OCI-LY3 (cell line): ENCODE data around the gene P4HTM.
A peak's percentile ranks its signal among the peaks of the same experiment; 100 is the strongest.

ENCODE experiments used
- H2AFZ ChIP-seq: fragments of 200-600, 300-600 bp; shearing (Covaris generic); 2 replicates; pipeline ENCODE4 v1.6.0; 2014; ENCODE audit warnings: antibody characterized with exemption, low read depth, low read length
- H3K27ac ChIP-seq: fragments of 200-600, 300-600 bp; sonication (generic); 2 replicates; pipeline ENCODE4 v1.5.1; 2014; ENCODE audit warnings: mild to moderate bottlenecking, low read length, moderate library complexity, mixed read lengths
- H3K27me3 ChIP-seq: fragments of 200-600, 300-600 bp; sonication (generic); 2 replicates; pipeline ENCODE4 v1.6.1; 2014; ENCODE audit warnings: low read depth, low read length, mixed read lengths
- H3K36me3 ChIP-seq: fragments of 200-600, 300-600 bp; sonication (generic); replicated peaks from 2 replicates; pipeline ENCODE3; 2014; ENCODE audit warnings: low read depth, low read length, mixed read lengths
- H3K4me1 ChIP-seq: fragments of 300-600, 200-600 bp; sonication (generic); 2 replicates; pipeline ENCODE4 v1.6.1; 2014; ENCODE audit warnings: low read length, mixed read lengths
- H3K4me2 ChIP-seq: fragments of 200-600, 300-600 bp; sonication (generic); 2 replicates; pipeline ENCODE4 v1.6.1; 2014; ENCODE audit warnings: low read length, mixed read lengths
- H3K4me3 ChIP-seq: fragments of 300-600, 200-600 bp; sonication (generic); 2 replicates; pipeline ENCODE4 v1.5.1; 2014; ENCODE audit warnings: antibody characterized with exemption, mild to moderate bottlenecking, low read length, moderate library complexity
- H3K79me2 ChIP-seq: fragments of 300-600, 200-600 bp; shearing (Covaris generic); 2 replicates; pipeline ENCODE4 v1.6.1; 2014; ENCODE audit warnings: mild to moderate bottlenecking, low read length, mixed read lengths
- H3K9ac ChIP-seq: fragments of 300-600, 200-600 bp; shearing (Covaris generic); 2 replicates; pipeline ENCODE4 v1.6.0; 2014; ENCODE audit warnings: mild to moderate bottlenecking, low read length, moderate library complexity
- H3K9me3 ChIP-seq: fragments of 200-600, 300-600 bp; shearing (Covaris generic); 2 replicates; pipeline ENCODE4 v1.6.1; 2014; ENCODE audit warnings: low read length, mixed read lengths; ENCODE audit not compliant: insufficient read depth
- H4K20me1 ChIP-seq: fragments of 200-600, 300-600 bp; sonication (generic); 2 replicates; pipeline ENCODE4 v1.6.1; 2016; ENCODE audit warnings: low read length, mixed read lengths; ENCODE audit not compliant: insufficient read depth
- CTCF ChIP-seq: fragments of 200-600, 300-600 bp; sonication (generic); IDR thresholded peaks from 2 replicates; pipeline ENCODE4 v1.5.1; 2014; ENCODE audit warnings: antibody characterized with exemption, low read length, low read depth
- EZH2phosphoT487 ChIP-seq: fragments of 200-600 bp; shearing (Covaris generic); IDR thresholded peaks from 2 replicates; pipeline ENCODE4 v1.6.1; 2018; ENCODE audit warnings: antibody characterized with exemption, mixed run types, low read depth

Gene P4HTM

DNA sequence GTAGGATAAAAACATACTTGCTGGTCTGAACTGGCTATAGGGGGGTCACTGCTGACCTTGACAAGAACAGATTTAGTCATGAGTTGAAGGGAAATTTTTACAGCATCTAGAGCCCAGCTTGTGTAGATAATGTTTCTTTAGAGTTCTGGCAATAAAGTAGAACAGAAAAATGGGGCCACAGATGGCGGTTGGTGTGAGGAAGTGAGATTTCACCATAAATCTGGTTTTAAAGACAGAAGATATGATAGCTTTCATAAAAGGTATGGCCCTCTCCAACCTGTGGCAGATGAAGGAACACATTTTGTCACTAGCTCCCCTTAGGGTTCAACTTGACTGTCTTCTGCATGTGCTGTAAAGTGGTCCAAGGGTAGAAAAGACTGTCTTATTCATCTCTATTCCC, 63.5 kb downstream of the P4HTM start:
- H3K27me3 ChIP-seq: no peaks in the 10 kb centered on the region
- H3K9ac ChIP-seq: no peak overlapping the region
- H3K9me3 ChIP-seq: no peaks in the 10 kb centered on the region
- H3K4me1 ChIP-seq: peaks cover 14% of the 10 kb centered on the region
- no peak overlapping the region for H2AFZ ChIP-seq
- no peak overlapping the region for H3K4me3 ChIP-seq
- peaks cover 55% of the 10 kb centered on the region for H3K36me3 ChIP-seq
- H4K20me1 ChIP-seq: peaks cover 12% of the 10 kb centered on the region; the same call in 1 of the 2 replicates
- H3K4me2 ChIP-seq: peak overlapping the region; percentile 2; the same call in 1 of the 2 replicates
- TF ChIP-seq EZH2phosphoT487: no peak
- TF ChIP-seq CTCF: no peak
- peak overlapping the region; percentile 45 for H3K27ac ChIP-seq
- peaks cover 31% of the 10 kb centered on the region for H3K79me2 ChIP-seq

- Histone ChIP-seq H3K4me3 (no peak overlapping the region), H3K9me3 (no peaks in the 10 kb centered on the region), H4K20me1 (peaks cover 12% of the 10 kb centered on the region; the same call in 1 of the 2 replicates), H3K27ac (peak overlapping the region; percentile 45), H3K9ac (no peak overlapping the region), H2AFZ (no peak overlapping the region), H3K27me3 (no peaks in the 10 kb centered on the region), H3K4me1 (peaks cover 14% of the 10 kb centered on the region), H3K4me2 (0 out of 2 replicates have a peak overlapping the region, but pooled peaks have one; percentile 2), H3K79me2 (peaks cover 26% of the 10 kb centered on the region), H3K36me3 (peaks cover 55% of the 10 kb centered on the region)
- no peak for TF ChIP-seq CTCF
- no peak for TF ChIP-seq EZH2phosphoT487
These were observed 64.4 kb downstream of the P4HTM start for GRCh38 chr3:49054344-49054862.
